Astrocyte of the cerebellum (primary cell): Measurements from ENCODE around the gene FGF5.
"Not testable (repeated sequence)": the region's sequence is repeated elsewhere in the genome, so short reads cannot be mapped to it uniquely, and the experiment has no call there.

Source experiments
- DNase-seq: peaks from one replicate; pipeline ENCODE4 v3.0.0-alpha.2; 2011; ENCODE audit warnings: low read depth
- H3K4me3 ChIP-seq: 2 replicates; pipeline ENCODE4 v1.5.1; 2011; ENCODE audit warnings: mild to moderate bottlenecking, low read depth, low read length, moderate library complexity
- CTCF ChIP-seq: IDR thresholded peaks from 2 replicates; pipeline ENCODE4 v1.5.1; 2012; ENCODE audit warnings: low read length, low read depth, moderate library complexity, mild to moderate bottlenecking; ENCODE audit errors: missing control alignments
- in situ Hi-C: cut with HindIII; loops from 2 replicates; pipeline ENCODE4 v1.10.0; 2017; ENCODE audit warnings: low sequenced_read_pairs

FGF5 gene

GRCh38 chr4:80271801-80272200 is 5.3 kb downstream of the FGF5 start:
- no peak for DNase-seq
- no peak for TF ChIP-seq CTCF
- in situ Hi-C loops = no loop called here
- no peak overlapping the region for H3K4me3 ChIP-seq

- no peak for DNase-seq
- H3K4me3 ChIP-seq = no peak overlapping the region
- TF ChIP-seq CTCF = no peak
- in situ Hi-C loops = no loop called here
Observed at GRCh38 chr4:80276931-80277330, 10.5 kb downstream of the FGF5 start.

GRCh38 chr4:80279751-80280150 is 13.3 kb downstream of the FGF5 start:
- no peak overlapping the region for H3K4me3 ChIP-seq
- no peak for TF ChIP-seq CTCF
- in situ Hi-C loops = no loop called here
- DNase-seq = no peak

GRCh38 chr4:80286451-80286850 is 20.0 kb downstream of the FGF5 start:
- DNase-seq = no peak
- no peak overlapping the region for H3K4me3 ChIP-seq
- in situ Hi-C loops = no loop called here
- TF ChIP-seq CTCF = no peak

GRCh38 chr4:80290665-80291064 is 24.2 kb downstream of the FGF5 start:
- DNase-seq, in situ Hi-C loops, H3K4me3 ChIP-seq: not testable (repeated sequence)

- TF ChIP-seq CTCF = no peak
- H3K4me3 ChIP-seq = no peak overlapping the region
- DNase-seq = no peak
- in situ Hi-C loops = no loop called here
Observed at GRCh38 chr4:80294206-80294605, 27.7 kb downstream of the FGF5 start.

GRCh38 chr4:80295336-80295735 is 28.9 kb downstream of the FGF5 start:
- TF ChIP-seq CTCF = no peak
- in situ Hi-C loops = no loop called here
- DNase-seq = no peak
- no peak overlapping the region for H3K4me3 ChIP-seq
